ENCODE data around the gene JAK3. TPM values are rescaled to one million over a fixed set of nuclear protein-coding genes. Genes with fewer than 3 reads are reported as not detected.

Gene JAK3
- polyA plus RNA-seq, 12 donors = 0.60 to 6.4 (median 1.9) TPM; not detected in 1

DNA sequence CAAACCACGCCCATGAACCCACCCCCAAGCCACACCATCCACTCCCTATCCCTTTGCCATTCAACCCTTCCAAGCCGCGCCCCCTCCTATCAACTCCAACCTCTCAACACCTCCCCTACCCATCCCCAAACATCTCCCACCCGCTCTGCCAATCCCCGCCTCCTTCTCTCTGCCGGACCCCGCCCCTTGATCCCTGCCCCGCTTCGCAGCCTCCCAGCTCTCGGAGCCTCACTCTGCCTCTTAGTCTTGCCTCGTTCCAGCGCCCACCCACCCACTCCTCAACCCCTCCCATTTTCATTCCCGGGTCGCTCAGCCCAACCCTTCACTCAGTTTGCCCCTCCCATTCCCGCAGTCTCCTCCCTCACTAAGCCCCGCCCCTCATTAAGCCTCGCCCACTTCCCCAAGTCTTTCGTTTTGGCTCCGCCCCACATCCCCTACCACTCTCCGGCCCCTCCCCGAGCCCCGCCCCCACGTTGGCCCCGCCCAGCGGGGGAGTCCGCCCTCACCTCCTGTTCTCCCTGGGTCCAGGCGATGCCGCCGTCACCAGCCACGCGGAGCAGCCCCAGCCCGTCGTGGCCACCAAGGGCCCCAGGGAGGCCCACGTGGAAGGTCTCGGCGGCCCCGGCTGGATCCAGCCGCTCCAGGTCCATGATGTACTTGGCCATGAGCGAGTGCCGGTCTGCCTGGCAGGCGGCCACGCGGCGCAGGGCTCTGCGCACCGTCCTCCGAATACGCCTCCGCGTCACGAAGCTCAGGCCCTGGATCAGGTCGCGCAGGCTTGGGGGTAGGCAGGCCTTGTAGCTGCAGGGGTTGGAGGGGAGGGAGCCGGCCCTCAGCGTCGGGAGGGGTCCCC lies 5.7 kb downstream of the JAK3 start:
- peak; percentile 88 for DNase-seq

- no peak for DNase-seq
Measured at GRCh38 chr19:17841371-17841809, 6.4 kb downstream of the JAK3 start.

DNA sequence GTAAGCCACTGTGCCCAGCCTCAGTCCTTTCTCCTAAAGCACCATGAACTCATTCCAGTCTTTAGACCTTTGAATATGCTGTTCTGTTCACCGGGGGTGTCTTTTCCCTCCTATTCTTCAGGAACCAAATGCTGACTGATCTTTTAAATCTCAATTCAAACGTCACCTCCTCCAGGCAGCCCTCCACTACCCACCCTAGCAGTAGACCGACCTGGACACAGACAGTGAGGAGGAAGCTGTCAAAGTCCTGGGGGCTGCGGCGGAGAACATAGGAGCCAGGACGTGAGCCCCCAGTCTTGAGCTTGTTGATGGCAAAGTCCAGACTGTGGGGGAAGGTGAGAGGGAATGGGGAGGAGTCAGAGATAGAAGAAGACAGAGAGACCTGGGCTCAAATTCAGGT lies 7.8 kb downstream of the JAK3 start:
- no peak for DNase-seq

DNA sequence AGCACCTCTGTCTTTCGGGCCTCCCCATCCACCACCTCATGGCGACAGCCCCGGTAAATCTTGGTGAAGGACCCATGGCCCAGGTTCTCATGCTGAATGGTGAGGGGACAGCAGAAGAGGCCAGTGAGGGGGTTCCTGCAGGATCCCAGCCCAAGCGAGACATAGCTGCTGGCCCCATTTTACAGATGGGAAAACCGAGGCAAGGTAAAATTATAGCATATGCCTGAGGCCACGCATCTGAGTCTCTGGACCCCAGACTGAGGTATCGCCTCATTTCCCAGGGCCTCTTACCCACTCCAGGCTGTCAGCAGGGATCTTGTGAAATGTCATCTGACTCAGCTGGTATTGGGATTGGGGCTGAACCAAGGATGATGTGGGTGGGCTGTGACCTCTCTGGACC lies 9.8 kb downstream of the JAK3 start:
- no peak for DNase-seq

GRCh38 chr19:17836530-17836929 lies 11.3 kb downstream of the JAK3 start:
- no peak for DNase-seq

- DNase-seq = no peak
Measured at GRCh38 chr19:17835182-17836006, 12.4 kb downstream of the JAK3 start.

GRCh38 chr19:17834350-17835181 lies 13.2 kb downstream of the JAK3 start:
- DNase-seq = no peak

DNA sequence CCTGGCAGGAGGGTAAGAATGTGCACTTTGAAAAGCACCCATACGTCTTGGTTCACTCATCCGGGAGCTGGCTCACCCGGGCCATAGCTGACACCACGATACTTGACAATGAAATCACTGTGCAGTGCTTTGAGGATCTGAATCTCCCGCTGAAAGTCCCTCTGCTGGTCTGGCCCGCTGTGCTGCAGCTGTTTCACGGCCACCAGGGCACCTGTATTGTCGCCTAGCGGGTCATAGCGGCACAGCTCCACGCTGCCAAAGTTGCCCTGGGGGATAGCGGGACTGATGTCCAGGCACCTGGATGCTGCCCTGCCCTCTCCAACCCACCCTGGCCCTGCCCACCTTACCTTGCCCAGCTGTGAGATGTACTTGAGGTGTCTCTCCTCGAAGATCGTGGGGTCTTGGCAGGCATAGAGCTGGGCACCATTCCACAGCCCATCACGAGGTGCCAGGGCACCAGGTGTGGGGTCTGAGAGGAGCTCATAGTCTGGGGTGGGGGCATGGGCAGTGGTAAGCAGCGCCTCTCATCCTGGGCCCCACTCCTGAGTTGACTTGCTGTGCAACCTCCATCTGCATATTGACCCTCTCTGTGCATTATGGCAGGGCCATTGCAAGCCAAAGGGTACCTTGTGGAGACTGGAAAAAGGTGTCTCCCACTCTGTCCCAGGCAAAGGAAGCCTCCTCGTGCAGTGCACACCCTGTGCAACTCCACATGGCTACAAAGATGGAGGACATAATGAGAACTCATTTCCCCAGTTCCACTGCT lies 15.2 kb downstream of the JAK3 start:
- DNase-seq = no peak

DNA sequence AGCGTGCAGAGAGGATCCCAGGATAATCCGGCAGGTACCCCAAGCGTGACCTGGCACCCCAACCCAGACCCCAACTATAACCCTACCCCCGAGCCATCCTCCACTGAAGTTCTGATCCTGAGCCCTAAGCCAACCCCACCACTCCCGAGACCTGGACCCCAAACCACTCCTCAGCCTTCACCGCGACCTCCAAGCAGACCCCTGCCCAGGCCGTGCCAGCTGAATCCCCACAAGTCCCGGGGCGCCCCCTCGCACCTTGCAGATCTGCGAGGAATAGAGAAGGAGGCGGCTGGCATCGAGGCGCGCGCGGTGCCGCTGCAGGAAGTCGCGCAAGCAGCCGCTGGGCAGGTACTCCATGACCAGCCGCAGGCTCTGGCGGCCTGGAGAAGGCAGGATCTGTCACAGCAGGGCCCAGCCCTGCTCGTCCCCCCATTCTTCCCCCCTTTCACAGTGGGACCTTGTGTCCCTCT lies 16.3 kb downstream of the JAK3 start:
- DNase-seq = no peak

DNA sequence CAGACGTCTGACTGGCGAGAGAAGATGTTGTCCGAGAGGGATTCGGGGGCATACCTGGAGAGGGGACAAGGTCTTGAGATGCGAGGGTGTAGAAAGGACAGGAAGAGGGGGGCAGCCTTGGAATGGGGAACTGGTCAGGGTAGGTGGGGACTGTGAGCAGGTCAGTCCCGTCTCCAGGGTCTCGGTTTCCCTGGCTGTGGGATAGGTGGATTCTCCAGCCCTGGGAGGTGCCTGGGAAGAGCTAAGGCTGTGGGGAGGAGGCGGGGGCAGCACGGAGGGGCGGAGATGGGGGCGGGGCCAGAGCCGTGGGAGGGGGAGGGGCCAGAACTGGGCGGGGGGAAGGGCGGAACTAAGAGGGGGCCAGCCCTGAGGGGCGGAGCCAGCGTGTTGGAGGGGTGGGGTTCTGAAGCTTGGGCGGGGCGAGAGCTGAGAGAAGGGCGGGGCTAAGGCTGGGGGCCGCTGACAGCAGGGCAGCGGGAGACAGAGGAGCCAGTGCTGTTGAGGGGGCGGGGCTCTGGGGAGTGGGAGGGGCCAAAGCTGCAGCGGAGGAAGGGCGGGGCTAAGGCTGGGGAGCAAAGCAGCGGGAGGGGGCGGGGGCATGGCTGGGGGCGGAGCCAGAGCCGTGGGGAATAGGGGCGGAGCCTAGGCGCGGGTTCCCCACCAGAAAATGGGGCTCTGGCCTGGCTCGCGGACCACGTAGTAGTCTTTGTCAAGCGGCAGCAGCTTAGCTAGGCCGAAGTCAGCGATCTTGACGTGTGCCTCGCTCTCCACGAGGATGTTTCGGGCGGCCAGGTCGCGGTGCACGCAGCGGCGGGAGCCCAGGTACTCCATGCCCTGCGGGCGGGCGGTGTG lies 17.0 kb downstream of the JAK3 start:
- no peak for DNase-seq

GRCh38 chr19:17829855-17830566 lies 17.8 kb downstream of the JAK3 start:
- no peak for DNase-seq

GRCh38 chr19:17826508-17827056 lies 21.2 kb downstream of the JAK3 start:
- DNase-seq = no peak

DNA sequence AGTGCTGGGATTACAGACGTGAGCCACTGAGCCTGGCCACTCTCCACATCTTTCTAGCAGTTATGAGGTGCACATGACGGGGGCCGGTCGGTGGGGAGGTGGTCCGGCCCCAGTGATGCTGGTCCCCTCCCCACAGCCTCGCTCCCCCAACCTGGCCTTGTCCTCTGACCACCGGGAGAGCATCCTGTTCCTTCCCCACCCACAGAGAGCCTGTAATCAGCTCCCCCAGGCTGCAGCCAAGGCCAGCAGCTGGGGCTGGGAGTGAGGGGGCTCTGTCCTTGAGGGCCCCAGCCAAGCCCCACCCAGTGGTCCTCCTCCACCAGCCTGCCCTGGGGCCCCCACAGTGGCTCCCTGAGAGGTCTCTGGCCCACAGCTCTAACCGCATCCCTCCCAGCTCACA lies 23.4 kb downstream of the JAK3 start:
- no peak for DNase-seq

DNA sequence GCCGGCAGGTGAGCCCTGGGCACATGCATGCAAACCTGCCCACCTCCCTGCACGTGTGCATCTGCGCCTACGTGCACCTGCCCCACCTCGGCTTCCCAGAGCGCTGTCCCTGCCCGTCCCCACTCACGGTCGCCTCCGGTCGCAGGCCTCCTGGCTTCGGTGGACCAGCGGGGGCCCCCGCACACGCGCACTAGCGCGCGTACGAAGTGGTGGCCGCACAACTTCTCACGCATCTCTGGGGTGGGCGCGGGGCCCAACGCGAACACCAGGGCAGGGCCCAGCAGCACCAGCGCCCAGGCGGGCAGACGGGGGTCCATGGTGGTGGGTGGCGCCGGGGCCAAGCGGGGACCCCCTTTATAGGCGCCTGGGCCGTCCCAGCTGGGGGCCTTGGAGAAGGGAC lies 26.6 kb downstream of the JAK3 start, which contains the start of gene INSL3:
Gene INSL3, minus strand, starts transcription at position 330 of the 400 bp plus-strand sequence. Its CDS starts 13 bp downstream, at position 317.
- no peak for DNase-seq

DNA sequence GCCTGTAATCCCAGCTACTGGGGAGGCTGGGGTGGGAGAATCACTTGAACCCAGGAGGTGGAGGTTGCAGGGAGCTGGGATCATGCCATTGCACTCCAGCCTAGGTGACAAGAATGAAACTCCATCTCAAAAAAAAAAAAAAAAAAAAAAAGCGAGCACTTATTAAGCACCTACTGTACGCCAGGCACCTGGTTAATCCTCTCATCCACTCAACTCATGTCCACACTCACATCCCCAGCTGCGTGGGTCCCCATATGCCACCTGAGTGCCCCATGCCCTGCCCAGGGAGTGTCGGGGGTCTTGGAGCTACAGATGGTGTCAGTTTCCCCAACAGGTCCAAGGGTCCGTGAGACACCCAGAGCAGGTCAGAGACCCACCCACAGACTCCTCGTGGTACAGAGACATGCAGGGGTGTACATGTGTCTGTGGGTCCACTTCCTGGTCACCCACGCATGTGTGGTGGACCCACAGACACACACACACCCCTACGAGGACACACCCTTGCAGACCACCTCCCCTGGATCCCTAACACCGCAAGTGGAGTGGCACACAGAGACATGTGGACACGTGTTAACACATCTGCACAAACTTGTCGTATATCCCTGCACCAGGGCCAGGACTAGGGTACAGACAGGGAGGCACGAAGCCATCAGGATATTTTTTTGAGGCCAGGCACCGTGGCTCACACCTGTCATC lies 30.0 kb downstream of the JAK3 start:
- no peak for DNase-seq

GRCh38 chr19:17812099-17812498 lies 35.7 kb downstream of the JAK3 start:
- no peak for DNase-seq

DNA sequence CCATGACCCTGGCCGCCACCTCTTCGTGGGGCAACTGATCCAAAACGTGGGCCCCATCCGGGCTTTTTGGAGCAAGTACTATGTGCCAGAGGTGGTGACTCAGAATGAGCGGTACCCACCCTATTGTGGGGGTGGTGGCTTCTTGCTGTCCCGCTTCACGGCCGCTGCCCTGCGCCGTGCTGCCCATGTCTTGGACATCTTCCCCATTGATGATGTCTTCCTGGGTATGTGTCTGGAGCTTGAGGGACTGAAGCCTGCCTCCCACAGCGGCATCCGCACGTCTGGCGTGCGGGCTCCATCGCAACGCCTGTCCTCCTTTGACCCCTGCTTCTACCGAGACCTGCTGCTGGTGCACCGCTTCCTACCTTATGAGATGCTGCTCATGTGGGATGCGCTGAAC lies 36.1 kb downstream of the JAK3 start:
- DNase-seq = no peak

GRCh38 chr19:17811103-17811502 lies 36.7 kb downstream of the JAK3 start:
- DNase-seq = no peak
